ENCODE data around the gene SEMA4C. TPM values are rescaled to one million over a fixed set of nuclear protein-coding genes. Genes with fewer than 3 reads are reported as not detected.

Gene SEMA4C
- total RNA-seq, 1 donor from 2014 or later, result 119 TPM

DNA sequence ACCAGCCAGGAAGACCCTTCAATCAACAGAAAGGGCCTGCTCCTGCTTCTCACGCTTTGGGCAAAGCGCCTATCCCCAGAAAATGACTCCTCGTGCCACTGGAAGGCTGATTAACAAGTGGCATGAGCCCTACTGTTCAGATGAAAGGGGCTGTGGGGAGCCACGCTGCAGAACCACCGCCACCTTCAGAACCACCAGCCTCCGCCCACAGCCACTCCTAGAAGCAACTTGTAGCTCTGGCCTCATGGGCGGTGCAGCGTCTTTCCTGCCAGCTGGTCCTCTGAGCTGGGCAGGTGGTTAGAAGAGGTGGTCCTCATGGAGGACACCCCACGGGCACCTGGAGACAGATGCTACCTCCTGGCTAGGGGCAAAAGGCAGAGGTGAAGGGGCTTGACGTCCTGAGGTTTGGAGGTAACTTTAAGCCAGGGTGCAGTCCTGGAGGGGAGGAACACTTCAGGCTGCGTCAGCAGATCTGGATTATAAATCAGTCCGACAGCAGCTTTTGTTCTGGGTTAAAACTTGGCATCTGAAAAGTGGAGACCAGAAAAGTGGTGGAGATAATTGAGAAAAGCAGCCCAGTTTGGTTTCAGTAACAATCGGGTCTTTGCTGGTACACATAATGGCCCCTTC is 861 bp upstream of the SEMA4C start:
- TF ChIP-seq, protein P1, sequence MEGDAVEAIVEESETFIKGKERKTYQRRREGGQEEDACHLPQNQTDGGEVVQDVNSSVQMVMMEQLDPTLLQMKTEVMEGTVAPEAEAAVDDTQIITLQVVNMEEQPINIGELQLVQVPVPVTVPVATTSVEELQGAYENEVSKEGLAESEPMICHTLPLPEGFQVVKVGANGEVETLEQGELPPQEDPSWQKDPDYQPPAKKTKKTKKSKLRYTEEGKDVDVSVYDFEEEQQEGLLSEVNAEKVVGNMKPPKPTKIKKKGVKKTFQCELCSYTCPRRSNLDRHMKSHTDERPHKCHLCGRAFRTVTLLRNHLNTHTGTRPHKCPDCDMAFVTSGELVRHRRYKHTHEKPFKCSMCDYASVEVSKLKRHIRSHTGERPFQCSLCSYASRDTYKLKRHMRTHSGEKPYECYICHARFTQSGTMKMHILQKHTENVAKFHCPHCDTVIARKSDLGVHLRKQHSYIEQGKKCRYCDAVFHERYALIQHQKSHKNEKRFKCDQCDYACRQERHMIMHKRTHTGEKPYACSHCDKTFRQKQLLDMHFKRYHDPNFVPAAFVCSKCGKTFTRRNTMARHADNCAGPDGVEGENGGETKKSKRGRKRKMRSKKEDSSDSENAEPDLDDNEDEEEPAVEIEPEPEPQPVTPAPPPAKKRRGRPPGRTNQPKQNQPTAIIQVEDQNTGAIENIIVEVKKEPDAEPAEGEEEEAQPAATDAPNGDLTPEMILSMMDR (IDR thresholded peaks at IDR 0.05; ENCODE audit: partially characterized antibody, unreplicated experiment), result no peak
- Mint-ChIP-seq H3K4me1 (ENCODE audit: low read depth, unreplicated experiment) (peaks cover 24% of the 10 kb centered on the region), H3K9me3 (ENCODE audit: unreplicated experiment) (peaks cover 12% of the 10 kb centered on the region), H3K4me3 (ENCODE audit: unreplicated experiment) (peak overlapping the region; percentile 73), H3K27ac (ENCODE audit: unreplicated experiment) (peak overlapping the region; percentile 70), H3K27me3 (ENCODE audit: unreplicated experiment) (peaks cover 14% of the 10 kb centered on the region), H3K36me3 (ENCODE audit: unreplicated experiment) (no peaks in the 10 kb centered on the region)
- DNase-seq, result no peak

DNA sequence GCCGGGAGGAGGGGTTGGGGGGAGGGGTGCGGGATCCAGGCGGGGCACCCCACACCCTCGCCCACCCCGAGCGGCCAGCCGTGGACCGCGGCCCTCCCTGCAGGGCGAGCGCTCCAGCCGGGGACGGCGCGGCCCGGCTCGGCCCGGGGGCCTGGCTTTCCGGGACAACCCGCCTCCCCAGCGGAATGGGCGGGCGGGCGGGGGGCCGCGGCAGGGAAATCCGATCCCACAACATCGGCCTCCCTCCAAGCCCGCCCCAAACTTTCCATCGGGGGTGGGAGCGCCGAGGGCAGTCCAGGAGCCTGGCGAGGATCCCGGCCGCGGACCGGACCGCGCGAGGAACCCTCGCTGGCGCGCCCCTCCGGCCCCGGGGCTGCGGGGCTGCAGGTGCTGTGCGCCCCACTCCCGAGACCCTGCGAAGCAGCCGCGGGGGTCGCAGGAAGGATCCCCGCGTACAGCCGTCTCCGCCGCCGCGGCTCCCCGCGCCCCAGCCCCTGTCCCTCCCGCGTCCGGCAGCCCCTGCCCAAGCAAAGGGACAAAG is 529 bp downstream of the SEMA4C start:
- Mint-ChIP-seq H3K9me3 (ENCODE audit: unreplicated experiment) (peaks cover 6% of the 10 kb centered on the region), H3K4me3 (ENCODE audit: unreplicated experiment) (no peak overlapping the region), H3K27me3 (ENCODE audit: unreplicated experiment) (peaks cover 11% of the 10 kb centered on the region), H3K4me1 (ENCODE audit: low read depth, unreplicated experiment) (peaks cover 16% of the 10 kb centered on the region), H3K27ac (ENCODE audit: unreplicated experiment) (no peak overlapping the region), H3K36me3 (ENCODE audit: unreplicated experiment) (no peaks in the 10 kb centered on the region)
- TF ChIP-seq, protein P1 (IDR thresholded peaks at IDR 0.05; ENCODE audit: partially characterized antibody, unreplicated experiment), result peak; percentile 53
- peak; percentile 60 for DNase-seq

DNA sequence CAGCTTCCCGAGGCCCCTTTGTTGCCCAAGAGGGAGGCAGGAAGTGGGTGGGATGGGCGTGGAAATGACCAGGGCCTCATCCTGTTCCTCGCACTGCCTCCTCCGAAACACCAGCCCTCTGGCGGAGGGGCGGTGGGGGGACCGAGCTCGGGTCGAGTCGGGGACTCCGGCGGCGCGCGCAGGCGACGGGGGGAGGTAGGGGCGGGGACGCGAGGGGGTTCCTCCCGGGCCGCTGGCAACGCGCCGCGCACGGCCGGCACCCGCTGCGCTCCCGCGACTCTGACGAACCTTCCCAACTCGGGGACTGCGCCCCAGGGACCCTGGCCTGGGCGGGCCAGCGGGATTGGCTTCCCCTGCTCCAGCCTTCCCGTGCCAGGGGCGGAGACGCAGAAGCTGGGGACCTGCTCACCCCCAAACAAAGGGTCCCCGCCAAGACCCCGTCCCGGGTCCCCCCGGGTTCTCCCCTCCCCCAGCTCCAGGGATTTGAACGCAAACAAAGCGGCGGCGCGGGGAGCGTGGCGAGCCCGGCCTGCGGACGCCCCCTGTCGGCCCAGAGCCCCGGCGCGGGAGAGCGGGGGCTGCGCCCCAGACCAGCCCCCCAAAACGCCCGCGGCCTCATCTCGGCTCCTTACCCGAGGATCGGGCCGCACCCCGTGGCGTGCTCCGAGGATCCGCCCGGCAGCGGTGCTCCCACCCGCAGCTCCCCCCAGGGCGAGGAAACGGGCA is 1.2 kb downstream of the SEMA4C start:
- H3K27ac Mint-ChIP-seq (ENCODE audit: unreplicated experiment), result peak overlapping the region; percentile 93
- DNase-seq, result peak; percentile 91
- TF ChIP-seq, protein P1 (IDR thresholded peaks at IDR 0.05; ENCODE audit: partially characterized antibody, unreplicated experiment), result peak; percentile 83
- H3K4me3 Mint-ChIP-seq (ENCODE audit: unreplicated experiment), result peak overlapping the region; percentile 88
- H3K36me3 Mint-ChIP-seq (ENCODE audit: unreplicated experiment), result no peaks in the 10 kb centered on the region
- peaks cover 14% of the 10 kb centered on the region for H3K4me1 Mint-ChIP-seq (ENCODE audit: low read depth, unreplicated experiment)
- H3K27me3 Mint-ChIP-seq (ENCODE audit: unreplicated experiment), result peaks cover 11% of the 10 kb centered on the region
- H3K9me3 Mint-ChIP-seq (ENCODE audit: unreplicated experiment), result peaks cover 6% of the 10 kb centered on the region

DNA sequence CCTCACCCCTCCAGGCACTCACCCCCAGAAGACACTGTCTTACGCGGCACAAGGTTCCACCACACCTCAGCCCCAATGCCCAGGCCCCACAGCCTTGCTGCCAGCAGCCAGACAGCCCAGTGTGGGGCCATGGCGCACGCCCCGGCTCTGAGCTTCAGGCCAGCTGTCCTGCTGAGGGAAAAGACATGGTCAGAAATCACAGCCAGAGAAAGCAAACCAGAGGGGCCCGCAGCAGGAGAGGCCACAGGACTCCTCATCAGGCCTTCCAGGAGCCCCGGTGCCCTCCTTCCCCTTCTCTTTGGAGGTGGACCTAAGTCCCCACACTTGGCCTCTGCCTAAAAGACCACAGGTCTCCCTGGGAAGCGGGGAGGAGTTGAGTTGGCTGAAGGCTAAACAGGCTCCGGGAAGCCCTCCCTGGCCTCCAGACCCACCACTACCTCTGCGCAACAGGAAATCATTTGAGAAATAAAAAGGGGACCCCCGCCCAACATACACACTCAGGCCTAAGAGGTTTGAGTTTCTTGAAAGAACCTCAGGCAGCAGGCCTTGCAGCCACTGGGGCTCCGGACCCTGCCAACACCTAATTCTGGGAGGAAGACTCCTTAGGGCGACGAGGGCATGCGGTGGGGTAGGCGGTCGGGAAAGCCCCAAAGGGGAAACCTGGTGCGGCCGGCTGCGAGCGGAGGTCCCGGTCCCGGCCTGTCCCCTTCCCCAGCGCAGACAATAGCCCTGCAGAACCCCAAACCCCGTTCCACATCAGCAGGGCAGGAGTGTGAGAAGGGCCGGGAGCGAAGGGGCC is 1.9 kb downstream of the SEMA4C start:
- Mint-ChIP-seq H3K4me1 (ENCODE audit: low read depth, unreplicated experiment) (peaks cover 16% of the 10 kb centered on the region), H3K36me3 (ENCODE audit: unreplicated experiment) (no peaks in the 10 kb centered on the region), H3K4me3 (ENCODE audit: unreplicated experiment) (peak overlapping the region; percentile 88), H3K9me3 (ENCODE audit: unreplicated experiment) (peaks cover 8% of the 10 kb centered on the region), H3K27ac (ENCODE audit: unreplicated experiment) (peak overlapping the region; percentile 93), H3K27me3 (ENCODE audit: unreplicated experiment) (peaks cover 13% of the 10 kb centered on the region)
- TF ChIP-seq, protein P1 (IDR thresholded peaks at IDR 0.05; ENCODE audit: partially characterized antibody, unreplicated experiment), result no peak
- DNase-seq, result peak; percentile 28

Data from glutamatergic neuron (in vitro differentiated cells).